ENCODE measurements around the gene NOPCHAP1.

NOPCHAP1 gene

GRCh38 chr12:104985206-104985605, 910 bp upstream of the NOPCHAP1 start:
- H3K4me3 ChIP-seq (ENCODE audit: insufficient read depth, low read depth, low read length, poor library complexity, severe bottlenecking) = no peak overlapping the region

GRCh38 chr12:104990950-104991349, 4.8 kb downstream of the NOPCHAP1 start:
- Histone ChIP-seq H3K27me3 (replicated peaks; ENCODE audit: control insufficient read depth, insufficient read depth, low read length, poor library complexity, severe bottlenecking) (no peaks in the 10 kb centered on the region), H3K9me3 (ENCODE audit: control insufficient read depth, low read length) (no peaks in the 10 kb centered on the region), H3K4me3 (ENCODE audit: insufficient read depth, low read depth, low read length, poor library complexity, severe bottlenecking) (no peak overlapping the region), H3K4me1 (ENCODE audit: control insufficient read depth, insufficient read depth, low read length, poor library complexity, severe bottlenecking) (peaks cover 13% of the 10 kb centered on the region), H3K36me3 (ENCODE audit: control insufficient read depth, insufficient read depth, low read length) (peaks cover 9% of the 10 kb centered on the region), H3K27ac (ENCODE audit: insufficient read depth, low read length, poor library complexity, severe bottlenecking) (no peak overlapping the region)
- no peak for DNase-seq

More at GRCh38 chr12:104985206-104985605, 910 bp upstream of the NOPCHAP1 start:
- H3K36me3 ChIP-seq (ENCODE audit: control insufficient read depth, insufficient read depth, low read length) = no peaks in the 10 kb centered on the region
- H3K27me3 ChIP-seq (replicated peaks; ENCODE audit: control insufficient read depth, insufficient read depth, low read length, poor library complexity, severe bottlenecking) = no peaks in the 10 kb centered on the region
- no peak overlapping the region for H3K27ac ChIP-seq (ENCODE audit: insufficient read depth, low read length, poor library complexity, severe bottlenecking)
- no peak for DNase-seq
- H3K4me1 ChIP-seq (ENCODE audit: control insufficient read depth, insufficient read depth, low read length, poor library complexity, severe bottlenecking) = peaks cover 13% of the 10 kb centered on the region
- no peaks in the 10 kb centered on the region for H3K9me3 ChIP-seq (ENCODE audit: control insufficient read depth, low read length)

- no peak overlapping the region for H3K27ac ChIP-seq (ENCODE audit: insufficient read depth, low read length, poor library complexity, severe bottlenecking)
- peaks cover 10% of the 10 kb centered on the region for H3K36me3 ChIP-seq (ENCODE audit: control insufficient read depth, insufficient read depth, low read length)
- no peaks in the 10 kb centered on the region for H3K27me3 ChIP-seq (replicated peaks; ENCODE audit: control insufficient read depth, insufficient read depth, low read length, poor library complexity, severe bottlenecking)
- H3K4me3 ChIP-seq (ENCODE audit: insufficient read depth, low read depth, low read length, poor library complexity, severe bottlenecking) = no peak overlapping the region
- H3K9me3 ChIP-seq (ENCODE audit: control insufficient read depth, low read length) = no peaks in the 10 kb centered on the region
- no peak for DNase-seq
- peaks cover 11% of the 10 kb centered on the region for H3K4me1 ChIP-seq (ENCODE audit: control insufficient read depth, insufficient read depth, low read length, poor library complexity, severe bottlenecking)
Measured at GRCh38 chr12:104991565-104992128, 5.5 kb downstream of the NOPCHAP1 start.

- H3K4me3 ChIP-seq (ENCODE audit: insufficient read depth, low read depth, low read length, poor library complexity, severe bottlenecking) = no peak overlapping the region
- H3K27me3 ChIP-seq (replicated peaks; ENCODE audit: control insufficient read depth, insufficient read depth, low read length, poor library complexity, severe bottlenecking) = no peaks in the 10 kb centered on the region
- no peaks in the 10 kb centered on the region for H3K4me1 ChIP-seq (ENCODE audit: control insufficient read depth, insufficient read depth, low read length, poor library complexity, severe bottlenecking)
- peaks cover 10% of the 10 kb centered on the region for H3K36me3 ChIP-seq (ENCODE audit: control insufficient read depth, insufficient read depth, low read length)
- DNase-seq = no peak
- H3K27ac ChIP-seq (ENCODE audit: insufficient read depth, low read length, poor library complexity, severe bottlenecking) = no peak overlapping the region
- H3K9me3 ChIP-seq (ENCODE audit: control insufficient read depth, low read length) = no peaks in the 10 kb centered on the region
Measured at GRCh38 chr12:104994336-104994735, 8.2 kb downstream of the NOPCHAP1 start.

- Histone ChIP-seq H3K4me3 (ENCODE audit: insufficient read depth, low read depth, low read length, poor library complexity, severe bottlenecking) (no peak overlapping the region), H3K4me1 (ENCODE audit: control insufficient read depth, insufficient read depth, low read length, poor library complexity, severe bottlenecking) (no peaks in the 10 kb centered on the region), H3K27ac (ENCODE audit: insufficient read depth, low read length, poor library complexity, severe bottlenecking) (no peak overlapping the region), H3K27me3 (replicated peaks; ENCODE audit: control insufficient read depth, insufficient read depth, low read length, poor library complexity, severe bottlenecking) (no peaks in the 10 kb centered on the region), H3K9me3 (ENCODE audit: control insufficient read depth, low read length) (no peaks in the 10 kb centered on the region), H3K36me3 (ENCODE audit: control insufficient read depth, insufficient read depth, low read length) (peaks cover 30% of the 10 kb centered on the region)
- DNase-seq = no peak
Measured at GRCh38 chr12:104997541-104997940, 11.4 kb downstream of the NOPCHAP1 start.

GRCh38 chr12:104998423-104999346, 12.6 kb downstream of the NOPCHAP1 start:
- no peak overlapping the region for H3K4me3 ChIP-seq (ENCODE audit: insufficient read depth, low read depth, low read length, poor library complexity, severe bottlenecking)
- peaks cover 29% of the 10 kb centered on the region for H3K36me3 ChIP-seq (ENCODE audit: control insufficient read depth, insufficient read depth, low read length)
- DNase-seq = no peak
- no peaks in the 10 kb centered on the region for H3K4me1 ChIP-seq (ENCODE audit: control insufficient read depth, insufficient read depth, low read length, poor library complexity, severe bottlenecking)
- no peak overlapping the region for H3K27ac ChIP-seq (ENCODE audit: insufficient read depth, low read length, poor library complexity, severe bottlenecking)
- H3K9me3 ChIP-seq (ENCODE audit: control insufficient read depth, low read length) = no peaks in the 10 kb centered on the region
- no peaks in the 10 kb centered on the region for H3K27me3 ChIP-seq (replicated peaks; ENCODE audit: control insufficient read depth, insufficient read depth, low read length, poor library complexity, severe bottlenecking)

- H3K4me3 ChIP-seq (ENCODE audit: insufficient read depth, low read depth, low read length, poor library complexity, severe bottlenecking) = no peak overlapping the region
- H3K9me3 ChIP-seq (ENCODE audit: control insufficient read depth, low read length) = no peaks in the 10 kb centered on the region
- H3K27ac ChIP-seq (ENCODE audit: insufficient read depth, low read length, poor library complexity, severe bottlenecking) = no peak overlapping the region
- peaks cover 29% of the 10 kb centered on the region for H3K36me3 ChIP-seq (ENCODE audit: control insufficient read depth, insufficient read depth, low read length)
- H3K27me3 ChIP-seq (replicated peaks; ENCODE audit: control insufficient read depth, insufficient read depth, low read length, poor library complexity, severe bottlenecking) = no peaks in the 10 kb centered on the region
- H3K4me1 ChIP-seq (ENCODE audit: control insufficient read depth, insufficient read depth, low read length, poor library complexity, severe bottlenecking) = no peaks in the 10 kb centered on the region
- DNase-seq = no peak
Measured at GRCh38 chr12:104999347-104999685, 13.2 kb downstream of the NOPCHAP1 start.

GRCh38 chr12:105001476-105001875, 15.4 kb downstream of the NOPCHAP1 start:
- H3K4me1 ChIP-seq (ENCODE audit: control insufficient read depth, insufficient read depth, low read length, poor library complexity, severe bottlenecking) = no peaks in the 10 kb centered on the region
- DNase-seq = no peak
- H3K4me3 ChIP-seq (ENCODE audit: insufficient read depth, low read depth, low read length, poor library complexity, severe bottlenecking) = no peak overlapping the region
- peaks cover 25% of the 10 kb centered on the region for H3K36me3 ChIP-seq (ENCODE audit: control insufficient read depth, insufficient read depth, low read length)
- H3K27me3 ChIP-seq (replicated peaks; ENCODE audit: control insufficient read depth, insufficient read depth, low read length, poor library complexity, severe bottlenecking) = no peaks in the 10 kb centered on the region
- no peak overlapping the region for H3K27ac ChIP-seq (ENCODE audit: insufficient read depth, low read length, poor library complexity, severe bottlenecking)
- H3K9me3 ChIP-seq (ENCODE audit: control insufficient read depth, low read length) = no peaks in the 10 kb centered on the region

GRCh38 chr12:105013892-105014291, 27.8 kb downstream of the NOPCHAP1 start:
- Histone ChIP-seq H3K4me1 (ENCODE audit: control insufficient read depth, insufficient read depth, low read length, poor library complexity, severe bottlenecking) (no peaks in the 10 kb centered on the region), H3K36me3 (ENCODE audit: control insufficient read depth, insufficient read depth, low read length) (peaks cover 8% of the 10 kb centered on the region)
- no peak for DNase-seq

GRCh38 chr12:105014603-105015002, 28.5 kb downstream of the NOPCHAP1 start:
- Histone ChIP-seq H3K4me1 (ENCODE audit: control insufficient read depth, insufficient read depth, low read length, poor library complexity, severe bottlenecking) (no peaks in the 10 kb centered on the region), H3K4me3 (ENCODE audit: insufficient read depth, low read depth, low read length, poor library complexity, severe bottlenecking) (no peak overlapping the region), H3K36me3 (ENCODE audit: control insufficient read depth, insufficient read depth, low read length) (peaks cover 8% of the 10 kb centered on the region), H3K9me3 (ENCODE audit: control insufficient read depth, low read length) (no peaks in the 10 kb centered on the region), H3K27me3 (replicated peaks; ENCODE audit: control insufficient read depth, insufficient read depth, low read length, poor library complexity, severe bottlenecking) (no peaks in the 10 kb centered on the region), H3K27ac (ENCODE audit: insufficient read depth, low read length, poor library complexity, severe bottlenecking) (no peak overlapping the region)
- no peak for DNase-seq

More at GRCh38 chr12:105013892-105014291, 27.8 kb downstream of the NOPCHAP1 start:
- Histone ChIP-seq H3K9me3 (ENCODE audit: control insufficient read depth, low read length) (no peaks in the 10 kb centered on the region), H3K4me3 (ENCODE audit: insufficient read depth, low read depth, low read length, poor library complexity, severe bottlenecking) (no peak overlapping the region), H3K27me3 (replicated peaks; ENCODE audit: control insufficient read depth, insufficient read depth, low read length, poor library complexity, severe bottlenecking) (no peaks in the 10 kb centered on the region), H3K27ac (ENCODE audit: insufficient read depth, low read length, poor library complexity, severe bottlenecking) (no peak overlapping the region)

Measured in effector memory CD4-positive, alpha-beta T cell (primary cell).